ENCODE data around the gene CDR2L. TPM values are rescaled to one million over a fixed set of nuclear protein-coding genes. Genes with fewer than 3 reads are reported as not detected.
"Not testable (repeated sequence)": the region's sequence is repeated elsewhere in the genome, so short reads cannot be mapped to it uniquely, and the experiment has no call there.

Gene CDR2L
- total RNA-seq, 4 donors from 2014 or later = 2.0 to 5.6 (median 3.6) TPM

DNA sequence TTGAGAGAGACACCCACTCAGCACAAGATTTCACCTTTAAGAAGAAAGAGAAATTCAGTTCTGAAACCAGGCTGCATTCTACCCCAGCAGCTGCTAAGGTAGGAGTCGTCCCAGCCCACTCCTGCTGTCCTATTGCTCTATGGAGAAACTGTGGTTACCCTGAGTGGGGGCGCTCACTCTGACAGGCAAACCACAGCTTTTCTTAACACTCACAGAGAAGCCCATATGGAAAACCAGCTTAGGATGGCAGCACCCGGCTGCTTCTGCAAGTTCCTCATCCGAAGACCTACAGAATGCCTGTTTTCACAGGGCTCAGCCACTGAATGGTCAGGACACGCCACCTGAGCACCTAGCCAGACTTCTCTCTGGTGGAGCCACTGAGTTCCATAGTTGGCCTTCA lies 51.8 kb downstream of the CDR2L start:
- intact Hi-C loops (cut with DNase I; ENCODE audit: low total_unique reads) = no loop called here
- H3K36me3 ChIP-seq = peaks cover 0 to 42% (median 18%) of the 10 kb centered on the region in 4 donors

GRCh38 chr17:75041656-75042280 lies 54.3 kb downstream of the CDR2L start:
- Histone ChIP-seq H3K27ac (no peak overlapping the region), H3K9me3 (no peaks in the 10 kb centered on the region), H3K4me3 (no peak overlapping the region), H3K4me1 (peaks cover 5 to 14% (median 11%) of the 10 kb centered on the region in 4 donors), H3K36me3 (peaks cover 0 to 42% (median 18%) of the 10 kb centered on the region in 4 donors), H3K27me3 (no peaks in the 10 kb centered on the region)
- in situ Hi-C loops (cut with MboI; ENCODE audit: low pct_ligation_motif_present in 1 of 4, low pct_unique_long_range_greater_than_20kb in 1 of 4, low sequenced_read_pairs in 3 of 4) (no loop called here), intact Hi-C loops (cut with DNase I; ENCODE audit: low total_unique reads) (no loop called here)
- no peak for DNase-seq
- WGBS, 2 donors (ENCODE audit: low coverage in 1 of 2) = 88% methylated on average over 11 of the region's 12 CpGs; no CpG with 5 or more reads in 1 of the 2 donors
- no peak for TF ChIP-seq POLR2A (IDR thresholded peaks at IDR 0.05)
- TF ChIP-seq CTCF (IDR thresholded peaks at IDR 0.05) = no peak
- no peak for TF ChIP-seq EP300 (IDR thresholded peaks at IDR 0.05; ENCODE audit: low read depth)
- TF ChIP-seq POLR2AphosphoS5 (IDR thresholded peaks at IDR 0.05) = no peak

More for the DNA sequence above, 51.8 kb downstream of the CDR2L start:
- peaks cover 15 to 28% (median 26%) of the 10 kb centered on the region in 4 donors for H3K4me1 ChIP-seq
- no peak overlapping the region for H3K27ac ChIP-seq
- WGBS, 2 donors (ENCODE audit: low coverage in 1 of 2) = 82 to 100% methylated on average over 1 to 5 of the region's 5 CpGs
- H3K27me3 ChIP-seq = no peaks in the 10 kb centered on the region
- no peak for DNase-seq
- no peak for TF ChIP-seq POLR2A (IDR thresholded peaks at IDR 0.05)
- no peak for TF ChIP-seq CTCF (IDR thresholded peaks at IDR 0.05)
- no peak for TF ChIP-seq POLR2AphosphoS5 (IDR thresholded peaks at IDR 0.05)
- no peak for TF ChIP-seq EP300 (IDR thresholded peaks at IDR 0.05; ENCODE audit: low read depth)
- H3K4me3 ChIP-seq = no peak overlapping the region
- H3K9me3 ChIP-seq = no peaks in the 10 kb centered on the region
- in situ Hi-C loops (cut with MboI; ENCODE audit: low pct_ligation_motif_present in 1 of 4, low pct_unique_long_range_greater_than_20kb in 1 of 4, low sequenced_read_pairs in 3 of 4) = no loop called here

DNA sequence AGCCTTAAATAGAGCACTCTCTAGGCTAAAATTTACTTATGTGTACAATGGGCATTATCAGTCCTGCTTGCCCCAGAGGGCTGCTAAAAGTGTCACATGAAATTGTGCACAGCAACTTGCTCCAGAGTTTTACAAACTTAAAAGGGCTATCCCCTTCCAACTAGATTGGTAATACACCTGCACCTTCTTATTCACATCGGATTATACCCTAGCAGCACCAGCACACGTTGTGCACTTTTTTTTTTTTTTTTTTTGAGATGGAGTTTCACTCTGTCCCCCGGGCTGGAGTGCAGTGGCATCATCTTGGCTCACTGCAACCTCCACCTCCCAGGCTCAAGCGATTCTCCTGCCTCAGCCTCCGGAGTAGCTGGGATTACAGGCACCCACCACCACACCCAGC lies 56.4 kb downstream of the CDR2L start:
- WGBS, 2 donors (ENCODE audit: low coverage in 1 of 2) = 60 to 65% methylated on average over 2 to 5 of the region's 5 CpGs
- H3K36me3 ChIP-seq = peaks cover 0 to 34% (median 15%) of the 10 kb centered on the region in 4 donors
- peaks cover 12 to 23% (median 21%) of the 10 kb centered on the region in 4 donors for H3K4me1 ChIP-seq
- H3K4me3 ChIP-seq; H3K9me3 ChIP-seq; intact Hi-C loops (cut with DNase I; ENCODE audit: low total_unique reads); H3K27ac ChIP-seq; DNase-seq; H3K27me3 ChIP-seq; in situ Hi-C loops (cut with MboI; ENCODE audit: low pct_ligation_motif_present in 1 of 4, low pct_unique_long_range_greater_than_20kb in 1 of 4, low sequenced_read_pairs in 3 of 4): not testable (repeated sequence)

DNA sequence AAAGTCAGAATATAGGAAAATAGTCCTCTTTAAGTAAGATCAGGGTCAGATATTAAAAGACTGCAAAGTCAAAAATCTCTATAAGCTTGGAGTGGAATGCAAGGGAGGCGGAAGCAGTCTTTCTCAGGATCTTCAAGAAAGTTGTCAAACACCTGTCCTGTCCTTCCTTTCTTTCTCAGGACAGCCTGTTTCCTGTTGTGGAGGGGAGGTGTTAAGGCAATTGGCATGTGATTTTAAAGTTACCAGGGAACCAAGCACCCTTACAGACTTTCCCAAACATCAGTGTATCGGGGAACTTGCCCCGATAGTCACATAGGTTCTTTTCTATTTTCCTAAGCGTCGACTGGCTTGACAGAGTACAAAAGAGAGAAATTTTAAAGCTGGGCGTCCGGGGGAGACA lies 57.3 kb downstream of the CDR2L start:
- H3K4me3 ChIP-seq = no peak overlapping the region
- WGBS, 2 donors (ENCODE audit: low coverage in 1 of 2) = 86 to 100% methylated on average over 1 to 7 of the region's 7 CpGs
- H3K4me1 ChIP-seq = peaks cover 12 to 30% (median 23%) of the 10 kb centered on the region in 4 donors
- H3K27ac ChIP-seq = no peak overlapping the region
- H3K27me3 ChIP-seq = no peaks in the 10 kb centered on the region
- TF ChIP-seq POLR2A (IDR thresholded peaks at IDR 0.05) = no peak
- no peak for TF ChIP-seq EP300 (IDR thresholded peaks at IDR 0.05; ENCODE audit: low read depth)
- TF ChIP-seq POLR2AphosphoS5 (IDR thresholded peaks at IDR 0.05) = no peak
- TF ChIP-seq CTCF (IDR thresholded peaks at IDR 0.05) = no peak
- in situ Hi-C loops (cut with MboI; ENCODE audit: low pct_ligation_motif_present in 1 of 4, low pct_unique_long_range_greater_than_20kb in 1 of 4, low sequenced_read_pairs in 3 of 4) = no loop called here
- H3K9me3 ChIP-seq = no peaks in the 10 kb centered on the region
- DNase-seq = no peak
- H3K36me3 ChIP-seq = peaks cover 0 to 25% (median 10%) of the 10 kb centered on the region in 4 donors
- intact Hi-C loops (cut with DNase I; ENCODE audit: low total_unique reads) = no loop called here

DNA sequence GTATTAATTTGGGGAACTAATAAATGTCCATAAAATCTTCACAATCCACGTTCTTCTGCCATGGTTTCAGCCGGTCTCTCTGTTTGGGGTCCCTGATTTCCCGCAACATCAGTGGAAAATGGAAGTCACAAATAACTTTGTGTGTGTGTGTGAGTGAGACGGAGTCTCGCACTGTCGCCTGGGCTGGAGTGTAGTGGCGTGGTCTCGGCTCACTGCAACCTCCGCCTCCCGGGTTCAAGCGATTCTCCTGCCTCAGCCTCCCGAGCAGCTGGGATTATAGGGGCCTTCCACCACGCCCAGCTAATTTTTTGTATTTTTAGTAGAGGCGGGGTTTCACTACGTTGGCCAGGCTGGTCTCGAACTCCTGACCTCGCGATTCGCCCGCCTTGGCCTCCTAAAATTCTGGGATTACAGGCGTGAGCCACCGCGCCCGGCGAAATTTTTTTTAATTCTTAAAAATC lies 58.5 kb downstream of the CDR2L start:
- peaks cover 0 to 12% (median 4%) of the 10 kb centered on the region in 4 donors for H3K36me3 ChIP-seq
- H3K9me3 ChIP-seq; in situ Hi-C loops (cut with MboI; ENCODE audit: low pct_ligation_motif_present in 1 of 4, low pct_unique_long_range_greater_than_20kb in 1 of 4, low sequenced_read_pairs in 3 of 4); intact Hi-C loops (cut with DNase I; ENCODE audit: low total_unique reads); H3K27me3 ChIP-seq; DNase-seq: not testable (repeated sequence)
- peak overlapping the region; percentile 93 to 99 (median 98) for H3K27ac ChIP-seq
- peak overlapping the region; percentile 66 to 98 (median 78) for H3K4me3 ChIP-seq
- peaks cover 12 to 30% (median 23%) of the 10 kb centered on the region in 4 donors for H3K4me1 ChIP-seq
- WGBS, 2 donors (ENCODE audit: low coverage in 1 of 2) = 23 to 70% methylated on average over 5 to 25 of the region's 25 CpGs
